Mammary epithelial cell (primary cell): ENCODE measurements around the gene BIRC7.

Experiments
- CTCF ChIP-seq, 2 donors: IDR thresholded peaks in 1 of 2; conservative IDR thresholded peaks in 1 of 2; 2 replicates each; pipeline ENCODE4 v1.5.1; 2011 to 2012; ENCODE audit warnings: inconsistent platforms in 2 of 2, low read length in 2 of 2, mild to moderate bottlenecking in 2 of 2, control low read depth in 1 of 2, low read depth in 1 of 2; ENCODE audit not compliant: insufficient read depth in 1 of 2; ENCODE audit errors: extremely low read depth in 1 of 2
- EZH2 ChIP-seq: IDR thresholded peaks from 2 replicates; pipeline ENCODE4 v1.6.1; 2012; ENCODE audit warnings: low read length, inconsistent platforms, borderline replicate concordance

- TF ChIP-seq CTCF (conservative IDR thresholded peaks at IDR 0.05 in 1 of 2, IDR thresholded peaks at IDR 0.05 in 1 of 2; ENCODE audit: extremely low read depth in 1 of 2, insufficient read depth in 1 of 2, low read depth in 1 of 2, low read length in 2 of 2) (no peak), EZH2 (no peak)
These were observed 29.8 kb upstream of the BIRC7 start for GRCh38 chr20:63205896-63206295.
